ENCODE data around the gene RASD1.
A peak's percentile ranks its signal among the peaks of the same experiment; 100 is the strongest.

Gene RASD1

GRCh38 chr17:17526369-17526768 is 30.2 kb upstream of the RASD1 start:
- no peak for DNase-seq (ENCODE audit: low read depth)

GRCh38 chr17:17525956-17526355 is 29.8 kb upstream of the RASD1 start:
- no peak for DNase-seq (ENCODE audit: low read depth)

GRCh38 chr17:17525311-17525710 is 29.1 kb upstream of the RASD1 start:
- no peak for DNase-seq (ENCODE audit: low read depth)

GRCh38 chr17:17523731-17524490 is 27.7 kb upstream of the RASD1 start:
- no peak for DNase-seq (ENCODE audit: low read depth)

- DNase-seq (ENCODE audit: low read depth) = no peak
Measured at GRCh38 chr17:17523001-17523730, 27.0 kb upstream of the RASD1 start.

GRCh38 chr17:17520599-17521232 is 24.5 kb upstream of the RASD1 start:
- DNase-seq (ENCODE audit: low read depth) = no peak

- DNase-seq (ENCODE audit: low read depth) = no peak
Measured at GRCh38 chr17:17519886-17520285, 23.7 kb upstream of the RASD1 start.

- no peak for DNase-seq (ENCODE audit: low read depth)
Measured at GRCh38 chr17:17518951-17519350, 22.8 kb upstream of the RASD1 start.

GRCh38 chr17:17518014-17518413 is 21.8 kb upstream of the RASD1 start:
- DNase-seq (ENCODE audit: low read depth) = no peak

- DNase-seq (ENCODE audit: low read depth) = no peak
Measured at GRCh38 chr17:17516941-17517720, 20.9 kb upstream of the RASD1 start.

GRCh38 chr17:17515934-17516930 is 20.0 kb upstream of the RASD1 start:
- DNase-seq (ENCODE audit: low read depth) = no peak

- DNase-seq (ENCODE audit: low read depth) = peak; percentile 90
Measured at GRCh38 chr17:17514993-17515933, 19.1 kb upstream of the RASD1 start.

- DNase-seq (ENCODE audit: low read depth) = no peak
Measured at GRCh38 chr17:17514361-17514992, 18.3 kb upstream of the RASD1 start.

GRCh38 chr17:17513626-17514025 is 17.4 kb upstream of the RASD1 start:
- no peak for DNase-seq (ENCODE audit: low read depth)

- no peak for DNase-seq (ENCODE audit: low read depth)
Measured at GRCh38 chr17:17512866-17513265, 16.7 kb upstream of the RASD1 start.

GRCh38 chr17:17511881-17512858 is 16.0 kb upstream of the RASD1 start:
- DNase-seq (ENCODE audit: low read depth) = peak; percentile 74

GRCh38 chr17:17511293-17511741 is 15.1 kb upstream of the RASD1 start:
- no peak for DNase-seq (ENCODE audit: low read depth)

Data from GM04503 (cell line).